ENCODE measurements around the gene BANK1.
A peak's percentile ranks its signal among the peaks of the same experiment; 100 is the strongest.

The BANK1 gene

GRCh38 chr4:102036016-102036415, 245.5 kb downstream of the BANK1 start:
- no peak for DNase-seq (ENCODE audit: low read depth)

GRCh38 chr4:102036619-102037376, 246.3 kb downstream of the BANK1 start:
- DNase-seq (ENCODE audit: low read depth), result peak; percentile 20

GRCh38 chr4:102037566-102037965, 247.0 kb downstream of the BANK1 start:
- no peak for DNase-seq (ENCODE audit: low read depth)

GRCh38 chr4:102042871-102043802, 252.6 kb downstream of the BANK1 start:
- DNase-seq (ENCODE audit: low read depth), result no peak

- no peak for DNase-seq (ENCODE audit: low read depth)
Observed at GRCh38 chr4:102047616-102048015, 257.1 kb downstream of the BANK1 start.

GRCh38 chr4:102055805-102056204, 265.3 kb downstream of the BANK1 start:
- no peak for DNase-seq (ENCODE audit: low read depth)

GRCh38 chr4:102057122-102057521, 266.6 kb downstream of the BANK1 start:
- no peak for DNase-seq (ENCODE audit: low read depth)

- no peak for DNase-seq (ENCODE audit: low read depth)
Observed at GRCh38 chr4:102061133-102061532, 270.6 kb downstream of the BANK1 start.

- DNase-seq (ENCODE audit: low read depth), result no peak
Observed at GRCh38 chr4:102064747-102065442, 274.4 kb downstream of the BANK1 start.

GRCh38 chr4:102076622-102077021, 286.1 kb downstream of the BANK1 start:
- no peak for DNase-seq (ENCODE audit: low read depth)

- DNase-seq (ENCODE audit: low read depth), result no peak
Observed at GRCh38 chr4:102080184-102080583, 289.7 kb downstream of the BANK1 start.

- DNase-seq (ENCODE audit: low read depth), result no peak
Observed at GRCh38 chr4:102089850-102090621, 299.5 kb downstream of the BANK1 start.

GRCh38 chr4:102091656-102092055, 301.1 kb downstream of the BANK1 start:
- no peak for DNase-seq (ENCODE audit: low read depth)

GRCh38 chr4:102094481-102094880, 304.0 kb downstream of the BANK1 start:
- no peak for DNase-seq (ENCODE audit: low read depth)

- no peak for DNase-seq (ENCODE audit: low read depth)
Observed at GRCh38 chr4:102103368-102103767, 312.8 kb downstream of the BANK1 start.

- DNase-seq (ENCODE audit: low read depth), result no peak
Observed at GRCh38 chr4:102104278-102104677, 313.7 kb downstream of the BANK1 start.

GRCh38 chr4:102105983-102106382, 315.5 kb downstream of the BANK1 start:
- no peak for DNase-seq (ENCODE audit: low read depth)

GRCh38 chr4:102114118-102114630, 323.6 kb downstream of the BANK1 start:
- no peak for DNase-seq (ENCODE audit: low read depth)

- no peak for DNase-seq (ENCODE audit: low read depth)
Observed at GRCh38 chr4:102116121-102116520, 325.6 kb downstream of the BANK1 start.

GRCh38 chr4:102120846-102121245, 330.3 kb downstream of the BANK1 start:
- no peak for DNase-seq (ENCODE audit: low read depth)

Measured in HS-27A (cell line).